Measurements from ENCODE around the gene IL19. TPM values are rescaled to one million over a fixed set of nuclear protein-coding genes. Genes with fewer than 3 reads are reported as not detected.
A peak's percentile ranks its signal among the peaks of the same experiment; 100 is the strongest.

Gene IL19
- total and polyA plus RNA-seq, 9 of the 15 experiments (the other 6 are each of a cell fraction or from before 2014, with no cell fraction given) = not detected

GRCh38 chr1:206843626-206844025 is 73.1 kb downstream of the IL19 start (continued):
- TF ChIP-seq MYBL2 (IDR thresholded peaks at IDR 0.05; ENCODE audit: low read depth) (no peak), MYBL2 (CRISPR knock-in tag; IDR thresholded peaks at IDR 0.05; ENCODE audit: borderline replicate concordance) (no peak), ZNF431 (CRISPR knock-in tag; IDR thresholded peaks at IDR 0.05) (no peak)

- Histone ChIP-seq H3K9me1 (ENCODE audit: control insufficient read depth, insufficient read depth, low read length) (no peaks in the 10 kb centered on the region), H3K27ac (ENCODE audit: extremely low read depth, low read depth, low read length) (no peak overlapping the region), H3K36me3 (ENCODE audit: control insufficient read depth, insufficient read depth, low read length) (no peaks in the 10 kb centered on the region), H3K4me1 (replicated peaks in 1 of 2; ENCODE audit: control insufficient read depth in 2 of 2, insufficient read depth in 2 of 2, low read length in 2 of 2) (peaks cover 21 to 22% of the 10 kb centered on the region in 2 experiments; a peak in 4 of 5 replicates), H4K20me1 (replicated peaks; ENCODE audit: control insufficient read depth, insufficient read depth, low read length) (no peaks in the 10 kb centered on the region), H3K79me2 (ENCODE audit: control insufficient read depth, insufficient read depth, low read length) (no peaks in the 10 kb centered on the region), H3K9ac (ENCODE audit: insufficient read depth in 1 of 2, low read depth in 2 of 2, low read length in 2 of 2) (no peak overlapping the region), H2AFZ (ENCODE audit: low read depth, low read length) (no peak overlapping the region), H3K4me3 (no peak overlapping the region), H3K9me3 (replicated peaks; ENCODE audit: control insufficient read depth, insufficient read depth, low read depth, low read length) (no peaks in the 10 kb centered on the region), H3K27me3 (ENCODE audit: control insufficient read depth in 2 of 2, insufficient read depth in 2 of 2, low read length in 2 of 2) (no peaks in the 10 kb centered on the region; a peak in 1 of 5 replicates), H3K4me2 (ENCODE audit: insufficient read depth, low read length) (no peak overlapping the region)
- FAIRE-seq (no peak), ATAC-seq (peak; percentile 17), DNase-seq (ENCODE audit: extremely low read depth in 1 of 4, low spot score in 3 of 4) (no peak)
- BruUV-seq (replicated peaks) = no TSS peak
- in situ Hi-C loops (cut with MboI) (no loop called here), intact Hi-C loops (cut with micrococcal nuclease) (no loop called here)
- TF ChIP-seq XRCC3 (IDR thresholded peaks at IDR 0.05) (no peak), MIER1 (IDR thresholded peaks at IDR 0.05; ENCODE audit: low read depth) (no peak)
- POLR2A ChIA-PET = interaction anchor here (0.6 to 2.4 kb wide), 5 partner anchors 9 to 109 kb away, joined by 3 to 6 read pairs (median 5); no protein-coding TSS in a partner anchor
- CTCF ChIA-PET (ENCODE audit: low intra/inter-chr PET ratio) = no interaction called here
These were observed 75.9 kb downstream of the IL19 start for GRCh38 chr1:206846487-206846886.

All from K562 (cell line).